Kidney epithelial cell (primary cell): ENCODE measurements around the gene FAM120A. TPM values are rescaled to one million over a fixed set of nuclear protein-coding genes. Genes with fewer than 3 reads are reported as not detected.
"Not testable (repeated sequence)": the region's sequence is repeated elsewhere in the genome, so short reads cannot be mapped to it uniquely, and the experiment has no call there.

Source experiments
- DNase-seq: peaks from one replicate; pipeline ENCODE4 v3.0.0-alpha.2; 2010; ENCODE audit warnings: low read depth
- H3K27me3 ChIP-seq: 2 replicates; pipeline ENCODE4 v1.6.0; 2011; ENCODE audit warnings: low read length; ENCODE audit not compliant: control insufficient read depth, insufficient read depth
- H3K36me3 ChIP-seq: 2 replicates; pipeline ENCODE4 v1.5.1; 2011; ENCODE audit warnings: low read length; ENCODE audit not compliant: control insufficient read depth, insufficient read depth
- H3K4me3 ChIP-seq: 2 replicates; pipeline ENCODE4 v1.5.1; 2011; ENCODE audit warnings: low read depth, mild to moderate bottlenecking, control low read depth, low read length
- CTCF ChIP-seq: IDR thresholded peaks from 2 replicates; pipeline ENCODE4 v1.5.1; 2011; ENCODE audit warnings: mild to moderate bottlenecking, moderate library complexity, low read length, control low read depth, inconsistent platforms; ENCODE audit not compliant: insufficient read depth, poor library complexity, severe bottlenecking
- total RNA-seq: library from RNA; depleted of rRNA; stranded (reverse); fragments of >200 nt; gene quantifications from 2 replicates; pipeline ENCODE4 v1.2.3, GENCODE V29; 2015

The FAM120A gene
- total RNA-seq, 1 donor from 2014 or later, result 59.0 TPM

- Histone ChIP-seq H3K4me3 (no peak overlapping the region), H3K36me3 (no peaks in the 10 kb centered on the region), H3K27me3 (no peaks in the 10 kb centered on the region)
- no peak for DNase-seq
- TF ChIP-seq CTCF, result no peak
Measured at GRCh38 chr9:93436655-93437407, 14.7 kb upstream of the FAM120A start.

- TF ChIP-seq CTCF, result no peak
- no peaks in the 10 kb centered on the region for H3K27me3 ChIP-seq
Measured at GRCh38 chr9:93437996-93438395, 13.5 kb upstream of the FAM120A start.

GRCh38 chr9:93439301-93439700 lies 12.2 kb upstream of the FAM120A start:
- DNase-seq, H3K4me3 ChIP-seq, H3K27me3 ChIP-seq, H3K36me3 ChIP-seq: not testable (repeated sequence)

More at GRCh38 chr9:93437996-93438395, 13.5 kb upstream of the FAM120A start:
- no peaks in the 10 kb centered on the region for H3K36me3 ChIP-seq
- no peak for DNase-seq
- H3K4me3 ChIP-seq, result no peak overlapping the region

- no peaks in the 10 kb centered on the region for H3K36me3 ChIP-seq
- TF ChIP-seq CTCF, result no peak
- no peak for DNase-seq
- H3K4me3 ChIP-seq, result no peak overlapping the region
- no peaks in the 10 kb centered on the region for H3K27me3 ChIP-seq
Measured at GRCh38 chr9:93440896-93441580, 10.4 kb upstream of the FAM120A start.

- no peak overlapping the region for H3K4me3 ChIP-seq
- DNase-seq, result no peak
Measured at GRCh38 chr9:93446073-93446472, 5.4 kb upstream of the FAM120A start.

More at GRCh38 chr9:93446073-93446472, 5.4 kb upstream of the FAM120A start:
- H3K36me3 ChIP-seq, result peaks cover 2% of the 10 kb centered on the region
- TF ChIP-seq CTCF, result no peak
- H3K27me3 ChIP-seq, result no peaks in the 10 kb centered on the region
